GM18861 (cell line): Measurements from ENCODE around the gene MEGF9.
"Not testable (repeated sequence)": the region's sequence is repeated elsewhere in the genome, so short reads cannot be mapped to it uniquely, and the experiment has no call there.

Experiments used
- ATAC-seq: cut with Tn5 transposase; IDR thresholded peaks from one replicate; pipeline ENCODE4 v1.9.1; 2021; ENCODE audit not compliant: unreplicated experiment

Gene MEGF9

GRCh38 chr9:120714088-120714845, at the start of gene MEGF9:
Gene MEGF9 (minus strand): TSS chr9:120714470. CDS start chr9:120714358, 112 bp downstream.
- ATAC-seq: peak; percentile 87

- ATAC-seq: no peak
Measured at GRCh38 chr9:120761006-120761405, 46.7 kb upstream of the MEGF9 start.

GRCh38 chr9:120759755-120760400, 45.6 kb upstream of the MEGF9 start:
- ATAC-seq: no peak

- ATAC-seq: no peak
Measured at GRCh38 chr9:120758544-120758943, 44.3 kb upstream of the MEGF9 start.

GRCh38 chr9:120757026-120757913, 43.0 kb upstream of the MEGF9 start:
- ATAC-seq: no peak

- no peak for ATAC-seq
Measured at GRCh38 chr9:120756531-120756930, 42.3 kb upstream of the MEGF9 start.

GRCh38 chr9:120755810-120756434, 41.7 kb upstream of the MEGF9 start:
- no peak for ATAC-seq

- peak; percentile 66 for ATAC-seq
Measured at GRCh38 chr9:120755044-120755443, 40.8 kb upstream of the MEGF9 start.

GRCh38 chr9:120750421-120750820, 36.2 kb upstream of the MEGF9 start:
- no peak for ATAC-seq

GRCh38 chr9:120746366-120746765, 32.1 kb upstream of the MEGF9 start:
- not testable (repeated sequence) for ATAC-seq

- ATAC-seq: no peak
Measured at GRCh38 chr9:120745278-120745677, 31.0 kb upstream of the MEGF9 start.

GRCh38 chr9:120742951-120743416, 28.7 kb upstream of the MEGF9 start:
- no peak for ATAC-seq

- ATAC-seq: no peak
Measured at GRCh38 chr9:120741701-120742100, 27.4 kb upstream of the MEGF9 start.

GRCh38 chr9:120741191-120741590, 26.9 kb upstream of the MEGF9 start:
- no peak for ATAC-seq

GRCh38 chr9:120740132-120740531, 25.9 kb upstream of the MEGF9 start:
- ATAC-seq: no peak

- no peak for ATAC-seq
Measured at GRCh38 chr9:120737416-120738165, 23.3 kb upstream of the MEGF9 start.

GRCh38 chr9:120736881-120737280, 22.6 kb upstream of the MEGF9 start:
- ATAC-seq: no peak

- no peak for ATAC-seq
Measured at GRCh38 chr9:120735415-120736126, 21.3 kb upstream of the MEGF9 start.

GRCh38 chr9:120734607-120735410, 20.5 kb upstream of the MEGF9 start:
- no peak for ATAC-seq
